Measurements from ENCODE around the gene TEDC1.

TEDC1 gene

DNA sequence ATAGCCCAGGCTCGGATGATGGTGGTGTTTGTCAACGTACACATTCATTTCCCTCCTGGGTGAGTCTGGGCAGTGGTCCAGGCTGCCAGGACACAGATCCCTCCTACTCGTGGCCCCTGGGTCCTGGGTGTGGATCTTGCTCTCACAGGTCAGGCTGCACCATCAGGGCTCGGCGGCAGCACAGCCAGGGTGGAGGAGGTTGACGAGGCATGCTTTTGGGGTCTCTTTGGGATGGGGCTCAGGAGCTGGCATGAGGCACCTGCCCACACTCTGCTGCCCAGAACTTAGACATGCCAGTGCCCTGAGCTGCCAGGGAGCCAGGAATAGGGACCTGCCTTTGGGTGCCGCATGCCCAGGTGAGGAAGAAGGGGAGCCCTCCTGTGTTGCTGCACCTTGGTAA, 45.0 kb downstream of the TEDC1 start (continued):
- no peak for TF ChIP-seq ZNF341 (tag by site-specific recombination; IDR thresholded peaks at IDR 0.05; ENCODE audit: low read depth)
- TF ChIP-seq ZNF571 (tag by site-specific recombination; IDR thresholded peaks at IDR 0.05), result no peak
- TF ChIP-seq, protein P1, sequence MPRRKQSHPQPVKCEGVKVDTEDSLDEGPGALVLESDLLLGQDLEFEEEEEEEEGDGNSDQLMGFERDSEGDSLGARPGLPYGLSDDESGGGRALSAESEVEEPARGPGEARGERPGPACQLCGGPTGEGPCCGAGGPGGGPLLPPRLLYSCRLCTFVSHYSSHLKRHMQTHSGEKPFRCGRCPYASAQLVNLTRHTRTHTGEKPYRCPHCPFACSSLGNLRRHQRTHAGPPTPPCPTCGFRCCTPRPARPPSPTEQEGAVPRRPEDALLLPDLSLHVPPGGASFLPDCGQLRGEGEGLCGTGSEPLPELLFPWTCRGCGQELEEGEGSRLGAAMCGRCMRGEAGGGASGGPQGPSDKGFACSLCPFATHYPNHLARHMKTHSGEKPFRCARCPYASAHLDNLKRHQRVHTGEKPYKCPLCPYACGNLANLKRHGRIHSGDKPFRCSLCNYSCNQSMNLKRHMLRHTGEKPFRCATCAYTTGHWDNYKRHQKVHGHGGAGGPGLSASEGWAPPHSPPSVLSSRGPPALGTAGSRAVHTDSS (tag by site-specific recombination; IDR thresholded peaks at IDR 0.05), result no peak

DNA sequence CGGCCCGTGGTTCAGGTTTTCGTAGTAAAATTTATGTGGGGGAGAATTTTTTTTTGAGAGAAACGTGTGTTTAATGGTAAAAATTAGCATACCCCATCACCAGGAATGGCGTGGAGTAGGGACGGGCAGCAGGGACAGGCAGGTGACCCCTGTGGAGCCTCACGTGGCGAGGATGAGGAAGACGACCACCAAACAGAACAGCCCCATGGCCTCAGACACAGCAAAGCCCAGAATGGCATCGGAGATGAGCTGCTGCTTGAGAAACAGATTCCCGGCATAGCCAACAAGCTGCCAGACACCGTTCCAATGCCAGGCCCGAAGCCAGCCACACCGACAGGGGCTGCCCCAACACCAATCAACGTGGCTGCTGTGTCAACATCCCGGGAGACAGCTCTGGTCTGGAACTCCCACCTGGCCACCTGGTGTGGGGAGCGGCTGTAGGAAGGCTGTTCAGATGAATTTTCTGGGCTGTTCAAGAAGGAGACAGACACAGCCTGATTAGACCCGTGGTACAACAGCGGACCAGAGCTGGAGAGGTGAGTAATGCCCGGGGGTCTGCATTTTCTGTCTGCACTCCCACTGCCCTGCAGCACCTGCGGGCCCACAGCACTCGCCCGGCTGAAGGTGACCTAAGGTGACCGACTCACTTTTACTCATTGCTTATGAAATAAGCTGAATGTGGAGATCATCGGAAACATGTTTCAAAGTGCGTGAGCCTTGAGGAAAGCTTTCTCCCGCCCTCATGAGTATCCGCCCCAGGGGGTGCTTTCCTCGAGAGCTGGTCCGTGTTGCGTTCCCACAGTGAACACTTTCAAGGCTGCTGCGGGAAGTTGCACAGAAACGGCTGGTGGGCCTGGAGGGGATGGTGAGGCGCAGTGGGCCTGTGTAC, 45.9 kb downstream of the TEDC1 start:
- Histone ChIP-seq H3K4me1 (ENCODE audit: control insufficient read depth, insufficient read depth, low read length) (no peaks in the 10 kb centered on the region), H3K36me3 (ENCODE audit: control insufficient read depth in 2 of 2, insufficient read depth in 1 of 2, low read length in 2 of 2) (no peaks in the 10 kb centered on the region), H3K4me3 (ENCODE audit: low read depth, low read length) (no peak overlapping the region), H3K27ac (ENCODE audit: extremely low read depth, low read depth, low read length) (no peak overlapping the region), H3K9me3 (ENCODE audit: control insufficient read depth, insufficient read depth, low read depth, low read length) (no peaks in the 10 kb centered on the region)
- POLR2A ChIA-PET, result no interaction called here
- TF ChIP-seq ZNF473 (tag by site-specific recombination; IDR thresholded peaks at IDR 0.05), result no peak
- TF ChIP-seq KLF16 (tag by site-specific recombination; IDR thresholded peaks at IDR 0.05), result no peak
- TF ChIP-seq, protein P2, sequence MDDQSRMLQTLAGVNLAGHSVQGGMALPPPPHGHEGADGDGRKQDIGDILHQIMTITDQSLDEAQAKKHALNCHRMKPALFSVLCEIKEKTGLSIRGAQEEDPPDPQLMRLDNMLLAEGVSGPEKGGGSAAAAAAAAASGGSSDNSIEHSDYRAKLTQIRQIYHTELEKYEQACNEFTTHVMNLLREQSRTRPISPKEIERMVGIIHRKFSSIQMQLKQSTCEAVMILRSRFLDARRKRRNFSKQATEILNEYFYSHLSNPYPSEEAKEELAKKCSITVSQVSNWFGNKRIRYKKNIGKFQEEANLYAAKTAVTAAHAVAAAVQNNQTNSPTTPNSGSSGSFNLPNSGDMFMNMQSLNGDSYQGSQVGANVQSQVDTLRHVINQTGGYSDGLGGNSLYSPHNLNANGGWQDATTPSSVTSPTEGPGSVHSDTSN (CRISPR knock-in tag; IDR thresholded peaks at IDR 0.05), result no peak
- no peak for TF ChIP-seq HOXA7 (CRISPR knock-in tag; IDR thresholded peaks at IDR 0.05; ENCODE audit: borderline replicate concordance)
- no peak for TF ChIP-seq ZFP37 (tag by site-specific recombination; IDR thresholded peaks at IDR 0.05)
- 0 out of 2 replicates have a peak, but pooled peaks have one; percentile 21 for TF ChIP-seq ZNF341 (tag by site-specific recombination; IDR thresholded peaks at IDR 0.05; ENCODE audit: low read depth)
- no peak for TF ChIP-seq ZFHX2 (tag by site-specific recombination; conservative IDR thresholded peaks at IDR 0.05)
- no peak for TF ChIP-seq SALL2 (tag by site-specific recombination; IDR thresholded peaks at IDR 0.05; ENCODE audit: borderline replicate concordance)
- CTCF ChIA-PET, result interaction anchor here (0.6 to 2.0 kb wide), 15 partner anchors 9 to 1253 kb away, joined by 3 to 8 read pairs (median 3); partner anchors contain the start of gene TMEM121

DNA sequence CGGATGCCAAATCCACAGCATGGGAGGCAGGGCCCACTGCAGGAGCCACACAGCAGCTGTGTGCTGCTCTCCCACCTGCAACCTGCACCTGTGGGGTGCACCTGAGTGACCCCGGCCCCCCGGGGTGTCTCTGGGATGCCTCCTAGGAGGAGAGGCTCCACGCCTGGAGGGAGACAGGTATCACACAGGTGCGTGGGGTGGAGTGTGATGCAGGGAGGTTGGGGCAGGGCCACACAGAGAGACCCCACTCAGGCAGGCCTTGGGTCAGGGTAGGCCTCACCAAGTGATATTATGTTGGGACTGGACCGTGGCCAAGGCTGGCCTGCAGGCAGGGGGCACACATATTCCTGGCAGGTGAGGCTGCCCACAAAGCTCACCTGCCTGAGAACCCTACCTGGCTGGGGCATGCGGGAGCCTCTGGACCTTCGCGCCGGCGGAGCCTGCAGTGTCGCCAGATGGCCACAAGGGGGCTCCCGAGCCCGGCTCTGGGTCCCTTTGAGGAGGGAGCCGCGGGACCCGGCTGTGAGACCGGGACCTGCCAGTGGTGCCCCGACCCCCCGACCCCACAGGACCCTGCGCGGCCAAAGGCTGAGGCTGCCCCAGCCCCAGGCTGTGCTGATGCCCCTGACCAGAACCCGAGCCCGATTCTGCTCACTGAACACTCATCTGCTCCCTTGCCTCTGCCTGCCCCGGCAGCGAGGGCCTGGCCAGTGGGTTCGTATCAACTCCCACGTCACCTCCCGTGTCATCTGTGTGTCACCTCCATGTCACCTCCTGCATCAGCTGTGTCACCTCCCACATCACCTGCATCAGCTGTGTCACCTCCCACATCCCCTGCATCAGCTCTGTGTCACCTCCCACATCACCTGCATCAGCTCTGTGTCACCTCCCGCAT, 46.8 kb downstream of the TEDC1 start:
- no peaks in the 10 kb centered on the region for H3K4me1 ChIP-seq (ENCODE audit: control insufficient read depth, insufficient read depth, low read length)
- no peak overlapping the region for H3K27ac ChIP-seq (ENCODE audit: extremely low read depth, low read depth, low read length)
- H3K36me3 ChIP-seq (ENCODE audit: control insufficient read depth in 2 of 2, insufficient read depth in 1 of 2, low read length in 2 of 2), result no peaks in the 10 kb centered on the region
- CTCF ChIA-PET, result interaction anchor here (0.6 to 2.0 kb wide), 18 partner anchors 9 to 1252 kb away, joined by 3 to 8 read pairs (median 3); partner anchors contain the start of gene TMEM121
- no peaks in the 10 kb centered on the region for H3K9me3 ChIP-seq (ENCODE audit: control insufficient read depth, insufficient read depth, low read depth, low read length)
- H3K4me3 ChIP-seq (ENCODE audit: low read depth, low read length), result no peak overlapping the region
- POLR2A ChIA-PET, result no interaction called here
- TF ChIP-seq ZNF654 (tag by site-specific recombination; IDR thresholded peaks at IDR 0.05; ENCODE audit: low read depth) (peak; percentile 33), ZNF629 (tag by site-specific recombination; IDR thresholded peaks at IDR 0.05) (no peak), ZIC2 (tag by site-specific recombination; IDR thresholded peaks at IDR 0.05) (no peak), OSR2 (tag by site-specific recombination; IDR thresholded peaks at IDR 0.05) (no peak), ZNF596 (tag by site-specific recombination; IDR thresholded peaks at IDR 0.05) (no peak), ZFP41 (tag by site-specific recombination; IDR thresholded peaks at IDR 0.05; ENCODE audit: borderline replicate concordance) (no peak), ZNF747 (tag by site-specific recombination; IDR thresholded peaks at IDR 0.05) (no peak), GFI1B (tag by site-specific recombination; IDR thresholded peaks at IDR 0.05) (no peak)
- TF ChIP-seq, protein P3, sequence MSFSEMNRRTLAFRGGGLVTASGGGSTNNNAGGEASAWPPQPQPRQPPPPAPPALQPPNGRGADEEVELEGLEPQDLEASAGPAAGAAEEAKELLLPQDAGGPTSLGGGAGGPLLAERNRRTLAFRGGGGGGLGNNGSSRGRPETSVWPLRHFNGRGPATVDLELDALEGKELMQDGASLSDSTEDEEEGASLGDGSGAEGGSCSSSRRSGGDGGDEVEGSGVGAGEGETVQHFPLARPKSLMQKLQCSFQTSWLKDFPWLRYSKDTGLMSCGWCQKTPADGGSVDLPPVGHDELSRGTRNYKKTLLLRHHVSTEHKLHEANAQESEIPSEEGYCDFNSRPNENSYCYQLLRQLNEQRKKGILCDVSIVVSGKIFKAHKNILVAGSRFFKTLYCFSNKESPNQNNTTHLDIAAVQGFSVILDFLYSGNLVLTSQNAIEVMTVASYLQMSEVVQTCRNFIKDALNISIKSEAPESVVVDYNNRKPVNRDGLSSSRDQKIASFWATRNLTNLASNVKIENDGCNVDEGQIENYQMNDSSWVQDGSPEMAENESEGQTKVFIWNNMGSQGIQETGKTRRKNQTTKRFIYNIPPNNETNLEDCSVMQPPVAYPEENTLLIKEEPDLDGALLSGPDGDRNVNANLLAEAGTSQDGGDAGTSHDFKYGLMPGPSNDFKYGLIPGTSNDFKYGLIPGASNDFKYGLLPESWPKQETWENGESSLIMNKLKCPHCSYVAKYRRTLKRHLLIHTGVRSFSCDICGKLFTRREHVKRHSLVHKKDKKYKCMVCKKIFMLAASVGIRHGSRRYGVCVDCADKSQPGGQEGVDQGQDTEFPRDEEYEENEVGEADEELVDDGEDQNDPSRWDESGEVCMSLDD (tag by site-specific recombination; IDR thresholded peaks at IDR 0.05), result no peak
- TF ChIP-seq, protein P4, sequence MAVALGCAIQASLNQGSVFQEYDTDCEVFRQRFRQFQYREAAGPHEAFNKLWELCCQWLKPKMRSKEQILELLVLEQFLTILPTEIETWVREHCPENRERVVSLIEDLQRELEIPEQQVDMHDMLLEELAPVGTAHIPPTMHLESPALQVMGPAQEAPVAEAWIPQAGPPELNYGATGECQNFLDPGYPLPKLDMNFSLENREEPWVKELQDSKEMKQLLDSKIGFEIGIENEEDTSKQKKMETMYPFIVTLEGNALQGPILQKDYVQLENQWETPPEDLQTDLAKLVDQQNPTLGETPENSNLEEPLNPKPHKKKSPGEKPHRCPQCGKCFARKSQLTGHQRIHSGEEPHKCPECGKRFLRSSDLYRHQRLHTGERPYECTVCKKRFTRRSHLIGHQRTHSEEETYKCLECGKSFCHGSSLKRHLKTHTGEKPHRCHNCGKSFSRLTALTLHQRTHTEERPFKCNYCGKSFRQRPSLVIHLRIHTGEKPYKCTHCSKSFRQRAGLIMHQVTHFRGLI (tag by site-specific recombination; IDR thresholded peaks at IDR 0.05), result no peak
- TF ChIP-seq, protein P5, sequence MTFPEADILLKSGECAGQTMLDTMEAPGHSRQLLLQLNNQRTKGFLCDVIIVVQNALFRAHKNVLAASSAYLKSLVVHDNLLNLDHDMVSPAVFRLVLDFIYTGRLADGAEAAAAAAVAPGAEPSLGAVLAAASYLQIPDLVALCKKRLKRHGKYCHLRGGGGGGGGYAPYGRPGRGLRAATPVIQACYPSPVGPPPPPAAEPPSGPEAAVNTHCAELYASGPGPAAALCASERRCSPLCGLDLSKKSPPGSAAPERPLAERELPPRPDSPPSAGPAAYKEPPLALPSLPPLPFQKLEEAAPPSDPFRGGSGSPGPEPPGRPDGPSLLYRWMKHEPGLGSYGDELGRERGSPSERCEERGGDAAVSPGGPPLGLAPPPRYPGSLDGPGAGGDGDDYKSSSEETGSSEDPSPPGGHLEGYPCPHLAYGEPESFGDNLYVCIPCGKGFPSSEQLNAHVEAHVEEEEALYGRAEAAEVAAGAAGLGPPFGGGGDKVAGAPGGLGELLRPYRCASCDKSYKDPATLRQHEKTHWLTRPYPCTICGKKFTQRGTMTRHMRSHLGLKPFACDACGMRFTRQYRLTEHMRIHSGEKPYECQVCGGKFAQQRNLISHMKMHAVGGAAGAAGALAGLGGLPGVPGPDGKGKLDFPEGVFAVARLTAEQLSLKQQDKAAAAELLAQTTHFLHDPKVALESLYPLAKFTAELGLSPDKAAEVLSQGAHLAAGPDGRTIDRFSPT (tag by site-specific recombination; IDR thresholded peaks at IDR 0.05), result no peak
